Sigmoid colon (tissue), 4 donors: ENCODE results near the gene ACACA.

Experiments
- CTCF ChIP-seq, 4 experiments: fragments of 450-650 bp in 3 of 4; fragments of 200-600 bp in 1 of 4; IDR thresholded peaks; one replicate each; pipeline ENCODE4 v1.5.1; 2016 to 2019; ENCODE audit warnings: antibody characterized with exemption in 4 of 4, mild to moderate bottlenecking in 3 of 4, moderate library complexity in 2 of 4
- EP300 ChIP-seq, 4 donors: sonication (generic); formaldehyde crosslinking; IDR thresholded peaks; one replicate each; pipeline ENCODE4 v1.6.1; 2017; ENCODE audit warnings: antibody characterized with exemption in 4 of 4
- POLR2A ChIP-seq, 2 donors: fragments of 450-650 bp; IDR thresholded peaks; one replicate each; pipeline ENCODE4 v1.6.1; 2016; ENCODE audit warnings: antibody characterized with exemption in 2 of 2, mild to moderate bottlenecking in 2 of 2, moderate library complexity in 2 of 2
- POLR2AphosphoS5 ChIP-seq, 4 donors: sonication (generic); formaldehyde crosslinking; IDR thresholded peaks; one replicate each; pipeline ENCODE4 v1.6.1; 2017; ENCODE audit warnings: antibody characterized with exemption in 4 of 4

GRCh38 chr17:37382056-37382455 is 24.6 kb downstream of the ACACA start:
- TF ChIP-seq EP300 (IDR thresholded peaks at IDR 0.05) = no peak
- TF ChIP-seq CTCF (IDR thresholded peaks at IDR 0.05) = no peak
- no peak for TF ChIP-seq POLR2A (IDR thresholded peaks at IDR 0.05)
- TF ChIP-seq POLR2AphosphoS5 (IDR thresholded peaks at IDR 0.05) = no peak
